Fibroblast of pulmonary artery (primary cell): ENCODE results near the gene TICAM2.

Experiments
- DNase-seq: peaks from one replicate; pipeline ENCODE4 v3.0.0-alpha.2; 2010; ENCODE audit warnings: low read depth
- H3K4me3 ChIP-seq: replicated peaks from 2 replicates; pipeline ENCODE4 v1.5.1; 2011; ENCODE audit warnings: low read depth, mild to moderate bottlenecking, control low read depth, low read length, moderate library complexity
- CTCF ChIP-seq: IDR thresholded peaks from 2 replicates; pipeline ENCODE4 v1.5.1; 2011; ENCODE audit warnings: mild to moderate bottlenecking, control low read depth, low read length, inconsistent platforms; ENCODE audit errors: missing control alignments

The TICAM2 gene

GRCh38 chr5:115531787-115532367 is 70.4 kb downstream of the TICAM2 start:
- DNase-seq, result no peak
- no peak for TF ChIP-seq CTCF
- H3K4me3 ChIP-seq, result peak overlapping the region; percentile 23

- no peak for DNase-seq
- no peak for TF ChIP-seq CTCF
- peak overlapping the region; percentile 23 for H3K4me3 ChIP-seq
These were observed 70.9 kb downstream of the TICAM2 start for GRCh38 chr5:115531380-115531779.

- H3K4me3 ChIP-seq, result no peak overlapping the region
- TF ChIP-seq CTCF, result no peak
- no peak for DNase-seq
These were observed 71.9 kb downstream of the TICAM2 start for GRCh38 chr5:115530426-115530825.
